EL (cell line): Measurements from ENCODE around the gene FHL3.
"Not testable (repeated sequence)": the region's sequence is repeated elsewhere in the genome, so short reads cannot be mapped to it uniquely, and the experiment has no call there.

ENCODE experiments used
- DNase-seq: peaks from one replicate; pipeline ENCODE4 v3.0.0-alpha.2; 2016

Gene FHL3

DNA sequence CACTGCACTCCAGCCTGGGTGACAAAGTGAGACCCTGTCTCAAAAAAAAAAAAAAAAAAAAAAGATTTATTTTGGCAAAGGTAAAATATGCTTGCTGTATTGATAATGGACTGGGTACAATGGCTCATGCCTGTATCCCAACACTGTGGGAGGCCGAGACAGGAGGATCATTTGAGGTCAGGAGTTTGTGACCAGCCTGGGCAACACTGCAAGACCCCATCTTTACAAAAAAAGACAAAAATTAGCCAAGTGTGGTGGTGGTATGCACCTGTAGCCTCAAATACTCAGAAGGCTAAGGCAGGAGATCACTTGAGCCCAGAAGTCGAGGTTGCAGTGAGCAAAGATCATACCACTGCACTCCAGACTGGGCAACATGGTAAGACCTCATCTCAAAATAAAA is 21.8 kb downstream of the FHL3 start:
- DNase-seq: no peak

DNA sequence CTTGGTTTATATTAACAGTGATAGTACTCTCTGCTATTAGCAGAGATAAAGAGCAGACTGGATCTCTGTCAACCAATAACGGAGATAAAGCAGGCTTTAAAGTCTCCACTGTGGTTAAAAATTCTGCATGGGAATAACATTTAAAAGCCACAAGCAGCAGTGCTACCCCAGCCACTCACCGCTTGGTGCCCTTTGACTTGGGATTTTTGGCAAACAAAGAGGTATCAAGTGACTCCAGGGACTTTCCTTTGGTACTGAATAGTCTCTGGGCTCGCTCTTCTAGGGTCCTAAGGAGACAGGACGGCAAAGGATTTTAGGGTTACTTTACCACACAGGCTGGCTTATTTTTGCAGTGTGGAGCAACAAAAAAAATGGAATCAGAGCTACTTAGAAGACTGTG is 26.8 kb downstream of the FHL3 start:
- DNase-seq: no peak

DNA sequence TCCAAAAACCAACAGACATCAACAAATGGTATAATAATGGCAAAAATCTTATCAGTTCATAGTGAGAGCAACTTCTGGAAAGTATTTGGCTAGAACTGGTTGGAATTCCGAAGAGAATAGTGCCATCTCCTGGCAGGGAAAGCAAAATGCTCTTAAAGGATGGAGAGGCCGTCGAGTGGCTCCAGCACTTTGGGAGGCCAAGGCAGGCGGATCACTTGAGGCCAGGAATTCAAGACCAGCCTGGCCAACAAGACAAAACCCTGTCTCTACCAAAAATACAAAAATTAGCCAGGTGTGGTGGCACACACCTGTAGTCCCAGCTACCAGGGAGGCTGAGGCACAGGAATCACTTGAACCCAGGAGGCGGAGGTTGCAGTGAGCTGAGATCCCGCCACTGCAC is 30.2 kb downstream of the FHL3 start:
- peak; percentile 65 for DNase-seq

DNA sequence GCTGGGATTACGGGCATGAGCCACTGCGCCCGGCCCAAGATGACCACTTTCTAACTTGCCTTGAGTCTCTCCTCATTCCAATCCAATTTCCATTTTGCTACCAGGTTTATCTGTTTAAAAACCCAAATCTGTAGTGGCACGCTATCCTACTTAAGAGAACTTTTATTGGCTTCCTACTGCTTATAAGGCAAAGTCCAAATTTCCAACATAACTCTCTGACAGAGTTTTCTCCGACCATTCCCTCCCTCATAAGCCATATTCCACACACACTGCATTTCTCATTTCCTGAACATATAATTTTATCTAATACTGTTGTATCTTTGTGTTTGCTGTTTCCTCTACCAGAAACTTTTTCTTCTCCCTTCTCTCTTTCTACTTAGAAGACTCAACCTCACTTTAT is 30.7 kb downstream of the FHL3 start:
- no peak for DNase-seq

DNA sequence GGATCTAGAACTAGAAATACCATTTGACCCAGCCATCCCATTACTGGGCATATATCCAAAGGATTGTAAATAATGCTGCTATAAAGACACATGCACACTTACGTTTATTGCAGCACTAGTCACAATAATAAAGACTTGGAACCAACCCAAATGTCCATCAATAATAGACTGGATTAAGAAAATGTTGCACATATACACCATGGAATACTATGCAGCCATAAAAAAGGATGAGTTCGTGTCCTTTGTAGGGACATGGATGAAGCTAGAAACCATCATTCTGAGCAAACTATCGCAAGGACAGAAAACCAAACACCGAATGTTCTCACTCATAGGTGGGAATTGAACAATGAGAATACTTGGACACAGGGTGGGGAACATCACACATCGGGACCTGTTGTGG is 31.6 kb downstream of the FHL3 start:
- not testable (repeated sequence) for DNase-seq

DNA sequence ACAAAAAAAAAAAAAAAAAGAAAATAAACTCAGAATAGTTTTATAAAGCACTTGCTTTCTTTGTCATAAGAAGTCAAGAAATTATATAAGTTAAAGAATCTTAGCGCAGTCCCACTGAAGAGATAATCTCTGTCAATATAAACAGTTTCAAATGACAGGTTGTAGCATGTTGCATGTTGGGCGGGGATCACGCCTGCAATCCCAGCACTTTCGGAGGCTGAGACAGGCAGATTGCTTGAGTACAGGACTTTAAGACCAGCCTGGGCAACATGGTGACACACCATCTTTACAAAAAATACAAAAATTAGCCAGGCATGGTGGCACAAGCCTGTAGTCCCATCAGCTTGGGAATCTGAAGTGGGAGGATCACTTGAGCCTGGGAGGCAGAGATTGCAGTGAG is 40.0 kb downstream of the FHL3 start:
- DNase-seq: no peak

DNA sequence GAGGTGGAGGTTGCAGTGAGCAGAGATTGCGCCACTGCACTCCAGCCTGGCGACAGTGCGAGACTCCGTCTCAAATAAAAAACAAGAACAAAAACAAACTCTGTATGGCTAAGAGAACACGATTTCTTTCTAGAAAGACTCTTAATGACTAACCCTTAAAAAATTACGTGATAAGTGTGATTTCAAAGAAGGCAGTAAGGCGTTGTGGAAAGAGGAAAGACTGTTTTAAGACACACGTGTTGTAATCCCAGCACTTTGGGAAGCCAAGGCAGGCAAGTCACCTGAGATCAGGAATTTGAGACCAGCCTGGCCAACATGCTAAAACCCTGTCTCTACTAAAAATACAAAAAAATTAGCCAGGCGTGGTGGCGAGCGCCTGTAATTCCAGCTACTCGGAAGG is 41.2 kb downstream of the FHL3 start:
- not testable (repeated sequence) for DNase-seq

DNA sequence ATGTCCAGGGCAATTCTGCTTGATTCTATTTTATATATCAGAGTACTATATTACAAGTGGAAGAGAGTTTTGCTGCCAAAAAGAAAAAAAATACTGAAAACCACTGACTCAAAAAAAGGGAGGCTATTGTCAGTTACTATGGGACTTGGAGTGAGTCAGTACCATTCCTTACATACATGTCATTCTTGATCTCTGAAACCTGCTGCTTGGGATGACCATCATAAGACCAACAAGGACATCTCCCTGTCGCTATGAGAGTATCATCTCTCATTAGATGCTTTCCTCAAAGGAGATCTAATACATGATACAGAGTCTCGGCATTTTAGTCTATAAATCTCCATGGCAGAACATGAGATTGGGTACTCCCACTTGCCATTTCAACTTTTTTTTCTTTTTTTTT is 46.6 kb downstream of the FHL3 start:
- DNase-seq: peak; percentile 95

DNA sequence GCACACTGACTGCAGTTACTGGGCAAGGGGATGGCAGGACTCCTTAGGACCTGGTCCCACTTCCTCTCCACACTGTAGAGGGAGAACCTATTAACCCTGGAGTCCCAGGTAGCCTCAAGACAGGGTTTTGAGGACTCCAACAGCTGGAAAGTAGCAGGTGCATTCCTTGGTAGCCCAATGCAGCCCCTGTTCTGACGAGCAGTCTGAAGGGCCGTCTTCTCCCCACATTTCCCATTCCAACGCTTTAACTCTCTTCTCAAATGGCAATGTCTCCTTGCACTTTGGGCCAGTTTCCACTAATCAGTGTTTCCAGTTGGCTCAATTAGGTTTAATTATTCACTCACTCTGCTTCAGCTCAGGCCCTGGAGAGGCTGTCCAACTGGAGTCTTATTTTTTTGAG is 49.6 kb downstream of the FHL3 start:
- DNase-seq: no peak

DNA sequence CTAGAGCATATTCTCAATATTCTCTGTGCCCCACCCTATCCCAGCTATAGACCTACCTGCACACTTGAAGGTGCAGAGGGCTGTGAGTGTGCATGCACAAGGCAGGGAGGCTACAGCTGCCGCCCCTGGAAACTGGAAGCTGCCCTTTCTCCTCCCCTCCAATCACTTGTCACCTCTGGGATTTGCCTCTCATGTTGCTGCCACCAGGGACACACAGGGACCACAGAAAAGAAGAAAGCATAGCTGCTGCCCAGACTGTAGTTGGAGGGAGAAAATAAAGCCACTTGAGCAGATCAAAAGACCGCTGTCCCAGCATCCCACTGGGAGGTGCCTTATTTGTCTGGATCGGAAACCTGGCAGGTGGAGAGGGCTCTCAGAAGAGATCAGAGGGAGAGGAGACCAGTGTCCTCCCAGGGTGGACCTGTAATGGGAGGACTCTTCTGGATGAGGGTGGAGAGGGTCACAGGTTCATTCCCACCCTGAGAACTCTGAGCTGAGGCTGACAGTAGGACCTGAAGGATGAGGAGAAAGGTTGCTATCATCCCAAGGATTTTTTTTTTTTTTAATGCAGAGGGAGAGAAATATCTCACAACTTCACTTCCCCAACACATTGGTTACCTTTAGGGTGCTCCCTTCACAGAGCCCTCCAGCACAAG is 50.9 kb downstream of the FHL3 start:
- no peak for DNase-seq

DNA sequence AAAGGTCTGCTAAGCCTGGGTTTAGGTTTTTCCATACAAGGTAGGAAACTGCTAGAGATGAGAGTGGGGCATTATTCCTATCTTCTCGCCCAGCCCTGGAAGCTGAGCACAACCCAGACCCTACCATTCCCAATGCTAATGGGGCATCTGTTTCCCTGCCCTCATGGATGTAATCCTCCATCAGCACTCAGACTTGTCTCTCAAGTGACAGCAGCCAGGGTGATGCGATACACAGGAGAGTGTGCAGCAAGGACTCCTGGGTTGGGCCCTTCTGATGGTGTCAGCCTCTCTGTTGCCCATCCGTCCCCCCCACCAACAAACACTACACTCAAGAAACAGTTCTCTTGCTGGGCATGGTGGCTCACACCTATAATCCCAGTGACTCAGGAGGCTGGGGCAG is 52.6 kb downstream of the FHL3 start:
- DNase-seq: no peak

DNA sequence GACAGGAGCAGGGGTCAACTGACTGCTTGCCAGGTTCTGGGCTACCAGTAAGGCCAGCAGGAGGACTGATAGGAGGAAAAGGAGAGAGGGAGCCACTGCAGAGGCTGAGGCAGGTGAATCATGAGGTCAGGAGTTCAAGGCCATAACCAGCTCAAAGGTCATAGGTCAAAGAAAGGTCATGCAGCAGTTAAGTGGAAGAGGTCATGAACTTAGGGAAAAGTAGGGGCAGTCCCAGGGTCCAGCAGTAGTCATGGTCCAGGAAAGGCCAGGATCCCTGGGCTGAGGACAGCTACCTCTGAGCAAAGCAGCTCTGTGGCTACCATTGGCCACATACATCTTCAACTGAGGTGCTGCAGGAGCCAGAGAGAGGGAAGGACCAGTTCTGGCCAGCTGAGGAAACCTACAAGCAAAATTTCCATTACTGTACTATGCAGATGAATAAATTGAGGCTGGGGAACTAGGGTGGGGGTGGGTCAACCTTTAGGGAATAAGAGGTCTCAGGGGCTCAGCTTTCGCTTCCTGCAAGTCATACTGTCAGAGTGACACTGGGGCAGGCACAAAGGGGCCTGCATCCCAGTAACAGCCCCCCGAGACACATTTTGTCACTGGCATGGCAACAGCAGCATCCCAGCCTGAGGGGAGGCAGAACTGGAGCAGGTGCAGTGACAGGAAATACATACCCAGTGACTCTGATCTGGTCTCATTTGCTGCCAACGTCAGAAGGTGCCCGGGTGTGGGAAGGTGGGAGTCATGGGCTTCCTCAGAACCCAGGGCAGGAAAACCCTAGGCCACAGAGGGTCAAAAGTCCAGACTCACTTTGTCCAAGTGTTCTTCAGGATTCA is 53.3 kb downstream of the FHL3 start:
- DNase-seq: no peak

DNA sequence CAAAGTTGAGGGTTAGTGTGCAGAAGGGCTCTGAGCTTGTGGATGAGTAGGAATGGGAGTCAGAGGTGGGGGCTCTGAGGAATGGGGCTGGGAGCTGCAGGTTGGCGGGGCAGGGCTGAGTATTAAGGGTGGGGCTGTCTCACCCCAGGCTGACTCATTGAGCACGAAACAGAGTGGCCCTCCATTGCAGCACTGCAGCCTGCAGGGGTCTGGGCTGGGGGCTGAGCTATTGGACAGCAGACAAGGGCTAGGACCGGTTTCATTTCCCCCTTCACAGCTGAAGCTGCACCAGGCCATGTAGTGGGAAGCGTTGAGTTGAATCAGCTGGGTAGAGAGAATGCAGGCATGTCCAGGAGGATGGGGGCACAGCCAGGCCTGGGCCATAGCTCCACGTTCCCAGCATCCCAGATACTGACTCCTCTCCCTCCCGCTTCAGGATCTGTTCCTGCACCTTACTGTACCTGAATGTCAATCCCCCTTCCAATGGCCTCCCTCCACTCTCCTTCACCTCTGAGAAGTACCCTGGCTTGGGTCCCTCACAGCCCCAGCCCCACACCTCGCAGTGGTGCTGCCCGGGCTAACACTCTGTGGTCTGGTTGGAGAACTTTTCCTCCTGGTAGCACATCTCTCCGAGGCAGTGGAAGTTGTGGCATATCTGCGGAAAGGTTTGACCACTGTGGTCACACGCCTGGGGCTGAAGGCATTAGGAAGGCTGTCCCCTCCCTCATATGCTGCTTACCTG is 54.1 kb downstream of the FHL3 start:
- DNase-seq: no peak

DNA sequence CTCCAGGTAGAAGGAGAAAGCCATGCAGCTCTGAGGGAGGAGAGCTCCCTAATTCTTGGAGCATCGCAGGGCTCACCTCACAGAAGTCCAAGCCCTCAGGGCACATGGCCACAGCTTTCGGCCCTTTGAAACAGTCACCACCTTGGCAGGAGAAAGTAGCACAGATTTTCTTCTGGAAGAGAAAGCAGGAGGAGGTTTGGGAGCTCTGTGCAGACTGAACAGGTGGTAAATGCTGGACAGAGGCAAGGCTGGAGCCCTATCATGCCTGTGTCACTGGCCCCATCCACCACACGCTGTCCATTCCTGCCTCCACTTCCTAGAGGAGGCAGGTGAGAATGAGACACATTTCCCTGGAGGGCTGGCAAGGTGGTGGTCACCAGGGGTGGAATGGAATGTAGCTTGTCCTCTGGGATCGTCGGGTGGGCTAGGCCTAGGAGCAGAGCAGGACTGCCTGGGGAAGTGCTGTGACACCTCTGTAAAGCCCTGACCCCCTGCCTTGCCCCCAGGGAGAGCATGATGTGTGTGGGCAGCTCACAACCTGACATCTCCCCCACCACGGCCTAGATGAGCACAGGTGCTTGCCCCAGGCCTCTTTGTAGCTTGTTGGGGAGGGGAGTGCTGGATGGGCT is 55.7 kb downstream of the FHL3 start:
- DNase-seq: no peak

DNA sequence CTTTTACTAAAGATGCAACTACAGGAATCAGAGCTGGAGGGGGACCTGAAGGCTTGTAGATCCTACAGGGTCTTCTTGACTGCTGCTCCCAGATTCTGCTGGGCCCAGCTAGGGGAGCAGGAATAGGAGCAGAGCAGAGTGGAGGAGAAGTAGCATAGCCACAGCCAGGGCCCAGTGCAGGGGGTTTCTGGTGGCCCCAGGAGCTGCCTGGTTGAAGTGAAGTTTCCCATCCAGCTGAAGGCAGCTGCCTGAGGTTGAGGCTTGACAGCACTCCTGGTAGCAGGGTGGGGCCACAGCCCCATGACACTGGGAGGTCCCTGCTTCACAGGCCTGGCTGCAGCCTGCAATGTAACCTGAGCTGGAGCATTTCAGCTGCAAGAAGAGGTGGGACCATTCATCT is 56.5 kb downstream of the FHL3 start:
- no peak for DNase-seq

DNA sequence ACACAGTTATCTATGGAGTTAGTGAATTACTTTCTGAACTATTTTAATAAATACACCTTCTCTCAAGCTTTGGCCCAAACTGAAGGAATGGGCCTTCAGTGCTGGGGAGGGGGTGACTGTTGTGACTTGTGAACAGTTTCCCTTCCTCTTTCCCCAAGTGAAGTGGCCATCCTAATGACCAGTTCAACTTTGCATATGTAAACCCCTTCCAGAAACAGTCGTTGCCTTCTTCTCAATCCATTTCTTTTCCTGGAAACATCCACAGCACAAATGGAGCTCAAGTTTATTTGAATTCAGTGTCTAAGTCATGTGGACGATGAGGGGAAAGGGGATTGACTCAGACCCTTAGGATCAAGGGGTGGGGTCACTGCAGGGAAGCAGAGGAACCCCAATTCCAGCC is 57.1 kb downstream of the FHL3 start:
- no peak for DNase-seq

DNA sequence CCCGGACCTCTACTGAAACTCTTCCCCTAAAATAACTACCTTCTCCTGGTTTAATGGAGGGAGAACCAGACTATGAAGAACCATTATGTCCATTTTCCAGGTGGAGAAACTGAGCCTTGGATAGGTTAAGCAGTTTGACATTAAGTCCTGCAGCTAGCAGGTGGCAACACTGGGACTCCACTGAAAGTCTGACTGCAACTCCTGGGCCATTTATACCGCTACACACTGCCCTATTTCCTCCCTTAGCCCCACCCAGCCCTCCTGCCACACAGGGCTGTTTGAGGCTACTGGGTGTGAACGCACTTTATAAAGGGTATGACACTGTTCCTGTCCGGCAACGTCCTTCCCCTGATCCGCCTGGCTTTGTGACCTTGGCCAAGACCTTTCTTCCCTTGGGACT is 58.0 kb downstream of the FHL3 start:
- DNase-seq: no peak
